ENCODE data around the gene AMIGO3. TPM values are rescaled to one million over a fixed set of nuclear protein-coding genes. Genes with fewer than 3 reads are reported as not detected.

The AMIGO3 gene
- total and polyA plus RNA-seq, 2 experiments from 2014 or later = 0.18 TPM; not detected in 1

DNA sequence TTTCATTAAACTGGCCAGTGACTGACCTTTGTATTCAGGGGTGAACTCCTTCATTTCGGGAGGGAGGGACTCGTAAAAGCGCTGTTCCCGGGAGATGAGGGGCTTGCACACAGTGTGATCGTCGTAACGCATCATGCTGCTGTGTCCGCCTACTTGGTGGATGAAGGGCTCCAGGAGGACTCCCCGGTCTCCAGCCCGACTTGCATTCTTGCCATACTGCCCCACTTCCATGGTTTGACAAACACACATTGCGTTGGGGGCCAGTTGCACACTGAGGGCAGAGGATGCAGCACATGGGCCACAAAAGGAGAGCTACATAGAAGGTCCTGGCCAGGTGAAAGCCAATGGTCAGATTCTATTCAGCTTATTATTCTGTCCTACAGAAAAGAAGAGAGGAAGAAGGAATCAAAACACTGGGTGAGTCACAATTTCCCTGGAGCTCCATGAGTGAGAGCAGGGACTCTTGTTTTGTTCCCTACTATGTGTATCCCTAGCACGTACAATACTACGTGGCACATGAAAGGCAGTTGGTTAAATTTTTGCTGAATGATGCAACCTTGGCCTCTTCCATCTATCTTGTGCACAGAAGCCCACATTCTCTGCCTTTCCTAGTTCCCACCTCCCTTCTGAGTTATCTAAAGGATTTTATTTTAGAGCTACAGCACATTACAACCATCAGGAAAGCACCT, 28.5 kb upstream of the AMIGO3 start:
- Histone ChIP-seq H3K27ac (peak overlapping the region; percentile 67), H3K9me2 (ENCODE audit: insufficient read depth) (no peaks in the 10 kb centered on the region), H3F3A (ENCODE audit: insufficient read depth) (peaks cover 21% of the 10 kb centered on the region), H3K4me1 (ENCODE audit: insufficient read depth) (peaks cover 17% of the 10 kb centered on the region), H3K36me3 (ENCODE audit: low read depth) (peaks cover 15% of the 10 kb centered on the region), H2AFZ (no peak overlapping the region), H3K4me2 (ENCODE audit: unreplicated experiment) (no peak overlapping the region), H3K9me3 (ENCODE audit: low read depth) (no peaks in the 10 kb centered on the region), H3K4me3 (no peak overlapping the region), H3K79me2 (ENCODE audit: insufficient read depth) (peaks cover 98% of the 10 kb centered on the region), H3K27me3 (replicated peaks; ENCODE audit: insufficient read depth) (no peaks in the 10 kb centered on the region), H4K20me1 (ENCODE audit: insufficient read depth) (no peaks in the 10 kb centered on the region), H3K9ac (peak overlapping the region; percentile 40)
- WGBS, 2 experiments (ENCODE audit: low coverage in 1 of 2, low lambda C conversion rate in 2 of 2, missing lambda C conversion rate in 2 of 2) = 86 to 88% methylated on average over 13 of the region's 13 CpGs
- peak; percentile 76 for DNase-seq
- TF ChIP-seq EZH2phosphoT487 (IDR thresholded peaks at IDR 0.05; ENCODE audit: insufficient read depth, low read depth) (no peak), EZH2 (IDR thresholded peaks at IDR 0.05; ENCODE audit: insufficient read depth, poor library complexity, severe bottlenecking) (no peak)
- in situ Hi-C loops (cut with MboI) = no loop called here

DNA sequence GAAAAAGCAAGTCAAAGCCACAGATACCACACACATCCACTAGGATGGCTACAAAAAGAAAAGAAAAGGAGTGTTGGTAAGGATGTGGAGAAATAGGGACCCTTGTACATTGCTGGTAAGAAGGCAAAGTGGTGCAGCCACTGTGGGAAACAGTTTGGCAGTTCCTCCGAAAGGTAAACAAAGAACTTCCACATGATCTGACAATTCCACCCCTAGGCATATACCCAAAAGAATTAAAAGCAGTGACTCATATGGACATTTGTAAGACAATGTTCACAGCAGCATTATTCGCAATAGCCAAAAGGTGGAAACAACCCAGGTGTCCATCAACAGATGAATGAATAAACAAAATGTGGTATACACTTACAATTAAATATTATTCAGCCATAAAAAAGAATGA, 26.5 kb upstream of the AMIGO3 start:
- H3K4me1 ChIP-seq (ENCODE audit: insufficient read depth) = peaks cover 17% of the 10 kb centered on the region
- H3K9me3 ChIP-seq (ENCODE audit: low read depth) = no peaks in the 10 kb centered on the region
- DNase-seq = peak; percentile 49
- 89 to 92% methylated on average over 2 of the region's 2 CpGs for WGBS, 2 experiments (ENCODE audit: low coverage in 1 of 2, low lambda C conversion rate in 2 of 2, missing lambda C conversion rate in 2 of 2)
- H3F3A ChIP-seq (ENCODE audit: insufficient read depth) = peaks cover 21% of the 10 kb centered on the region
- no peak overlapping the region for H3K4me3 ChIP-seq
- H3K79me2 ChIP-seq (ENCODE audit: insufficient read depth) = peaks cover 99% of the 10 kb centered on the region
- H3K27ac ChIP-seq = no peak overlapping the region
- H3K9me2 ChIP-seq (ENCODE audit: insufficient read depth) = no peaks in the 10 kb centered on the region
- in situ Hi-C loops (cut with MboI) = no loop called here
- no peak for TF ChIP-seq EZH2 (IDR thresholded peaks at IDR 0.05; ENCODE audit: insufficient read depth, poor library complexity, severe bottlenecking)
- no peak for TF ChIP-seq EZH2phosphoT487 (IDR thresholded peaks at IDR 0.05; ENCODE audit: insufficient read depth, low read depth)
- no peaks in the 10 kb centered on the region for H4K20me1 ChIP-seq (ENCODE audit: insufficient read depth)
- peaks cover 15% of the 10 kb centered on the region for H3K36me3 ChIP-seq (ENCODE audit: low read depth)
- H3K9ac ChIP-seq = no peak overlapping the region
- no peak overlapping the region for H2AFZ ChIP-seq
- H3K27me3 ChIP-seq (replicated peaks; ENCODE audit: insufficient read depth) = no peaks in the 10 kb centered on the region
- H3K4me2 ChIP-seq (ENCODE audit: unreplicated experiment) = no peak overlapping the region

DNA sequence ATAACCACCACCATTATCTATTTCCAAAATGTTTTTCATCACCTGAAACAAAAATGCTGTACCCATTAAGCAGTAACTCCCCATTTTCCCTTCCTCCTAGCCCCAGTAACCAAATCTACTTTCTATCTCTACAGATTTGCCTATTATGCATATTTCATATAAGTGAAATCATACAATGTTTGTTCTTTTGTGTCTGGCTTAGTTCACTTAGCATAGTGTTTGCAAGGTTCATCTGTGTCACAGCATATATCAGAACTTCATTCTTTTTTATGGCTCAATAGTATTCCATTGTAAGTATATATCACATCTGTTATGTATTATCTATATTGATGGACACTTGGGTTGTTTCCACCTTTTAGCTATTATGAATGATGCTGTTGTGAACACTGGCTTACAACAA, 20.9 kb upstream of the AMIGO3 start:
- TF ChIP-seq EZH2 (IDR thresholded peaks at IDR 0.05; ENCODE audit: insufficient read depth, poor library complexity, severe bottlenecking) (no peak), EZH2phosphoT487 (IDR thresholded peaks at IDR 0.05; ENCODE audit: insufficient read depth, low read depth) (no peak)
- in situ Hi-C loops (cut with MboI) = no loop called here
- Histone ChIP-seq H3K36me3 (ENCODE audit: low read depth) (peaks cover 22% of the 10 kb centered on the region; the same call in 1 of the 2 replicates), H3F3A (ENCODE audit: insufficient read depth) (peaks cover 6% of the 10 kb centered on the region; the same call in 1 of the 2 replicates), H2AFZ (no peak overlapping the region), H3K9ac (no peak overlapping the region), H3K27ac (no peak overlapping the region), H3K9me3 (ENCODE audit: low read depth) (no peaks in the 10 kb centered on the region), H4K20me1 (ENCODE audit: insufficient read depth) (no peaks in the 10 kb centered on the region), H3K9me2 (ENCODE audit: insufficient read depth) (no peaks in the 10 kb centered on the region), H3K4me1 (ENCODE audit: insufficient read depth) (no peaks in the 10 kb centered on the region), H3K79me2 (ENCODE audit: insufficient read depth) (peaks cover 91% of the 10 kb centered on the region), H3K4me3 (no peak overlapping the region), H3K27me3 (replicated peaks; ENCODE audit: insufficient read depth) (no peaks in the 10 kb centered on the region), H3K4me2 (ENCODE audit: unreplicated experiment) (no peak overlapping the region)
- no peak for DNase-seq

DNA sequence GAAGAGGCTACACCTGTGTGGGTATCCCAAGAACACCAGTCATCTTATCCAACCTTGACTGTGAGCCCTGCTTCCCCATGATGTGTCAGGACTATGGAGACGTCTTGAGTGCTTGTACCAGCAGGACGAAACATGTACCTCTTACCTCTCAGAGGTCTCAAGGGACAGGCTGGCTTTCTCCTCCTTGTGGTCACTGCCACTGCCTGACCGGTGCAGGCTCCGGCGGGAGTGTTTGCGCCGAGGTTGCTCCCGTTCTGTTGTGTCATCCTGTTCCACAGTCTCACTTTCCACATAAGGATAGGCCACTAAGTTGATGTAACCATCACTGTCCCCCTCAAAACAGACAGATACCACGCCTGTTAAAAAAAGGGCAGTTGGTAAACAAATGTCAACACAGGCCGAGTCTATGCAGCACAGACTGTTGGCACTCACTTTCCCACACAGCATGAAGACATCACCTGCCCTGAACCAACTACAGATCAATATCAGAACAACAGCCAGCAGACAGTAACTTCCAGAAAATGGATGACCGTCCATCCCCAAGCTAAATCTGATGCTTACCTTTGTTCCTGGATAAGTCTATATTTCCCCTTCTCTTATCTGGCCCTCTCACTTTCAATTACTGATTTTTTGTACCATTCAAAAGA, 18.7 kb upstream of the AMIGO3 start:
- H3K9ac ChIP-seq = no peak overlapping the region
- no peak overlapping the region for H2AFZ ChIP-seq
- WGBS, 2 experiments (ENCODE audit: low coverage in 1 of 2, low lambda C conversion rate in 2 of 2, missing lambda C conversion rate in 2 of 2) = 97 to 98% methylated on average over 11 of the region's 11 CpGs

More for the DNA sequence above, 18.7 kb upstream of the AMIGO3 start:
- in situ Hi-C loops (cut with MboI) = no loop called here
- H3K4me1 ChIP-seq (ENCODE audit: insufficient read depth) = no peaks in the 10 kb centered on the region
- H3K9me3 ChIP-seq (ENCODE audit: low read depth) = no peaks in the 10 kb centered on the region
- no peaks in the 10 kb centered on the region for H3K27me3 ChIP-seq (replicated peaks; ENCODE audit: insufficient read depth)
- no peak overlapping the region for H3K4me2 ChIP-seq (ENCODE audit: unreplicated experiment)
- H3K79me2 ChIP-seq (ENCODE audit: insufficient read depth) = peaks cover 90% of the 10 kb centered on the region
- H3K9me2 ChIP-seq (ENCODE audit: insufficient read depth) = no peaks in the 10 kb centered on the region
- TF ChIP-seq EZH2 (IDR thresholded peaks at IDR 0.05; ENCODE audit: insufficient read depth, poor library complexity, severe bottlenecking) (no peak), EZH2phosphoT487 (IDR thresholded peaks at IDR 0.05; ENCODE audit: insufficient read depth, low read depth) (no peak)
- H3K36me3 ChIP-seq (ENCODE audit: low read depth) = peaks cover 22% of the 10 kb centered on the region; the same call in 1 of the 2 replicates
- H3K4me3 ChIP-seq = no peak overlapping the region
- 0 out of 2 replicates have a peak, but pooled peaks cover 4% of the 10 kb centered on the region for H4K20me1 ChIP-seq (ENCODE audit: insufficient read depth)
- H3F3A ChIP-seq (ENCODE audit: insufficient read depth) = peaks cover 7% of the 10 kb centered on the region; the same call in 1 of the 2 replicates
- DNase-seq = no peak
- no peak overlapping the region for H3K27ac ChIP-seq

Data from GM23248 (cell line).